Fibroblast of lung (primary cell): ENCODE measurements around the gene PSME3IP1. TPM values are rescaled to one million over a fixed set of nuclear protein-coding genes. Genes with fewer than 3 reads are reported as not detected.

Experiments
- DNase-seq, 2 donors: peaks; one replicate each; pipeline versions ENCODE4 v3.0.0 to v3.0.0-alpha.2; 2010; ENCODE audit warnings: low read depth in 2 of 2
- H2AFZ ChIP-seq: 2 replicates; pipeline ENCODE4 v1.5.1; 2012; ENCODE audit warnings: low read length, control low read depth, inconsistent platforms
- H3K27ac ChIP-seq: 2 replicates; pipeline ENCODE4 v1.5.1; 2011; ENCODE audit warnings: low read length, control low read depth; ENCODE audit not compliant: insufficient read depth
- H3K27me3 ChIP-seq: 2 replicates; pipeline ENCODE4 v1.5.1; 2011; ENCODE audit warnings: mild to moderate bottlenecking, low read length; ENCODE audit not compliant: control insufficient read depth, insufficient read depth
- H3K36me3 ChIP-seq: 2 replicates; pipeline ENCODE4 v1.5.1; 2011; ENCODE audit warnings: low read length; ENCODE audit not compliant: control insufficient read depth, insufficient read depth
- H3K4me1 ChIP-seq: 2 replicates; pipeline ENCODE4 v1.5.1; 2011; ENCODE audit warnings: low read length; ENCODE audit not compliant: control insufficient read depth, insufficient read depth; ENCODE audit errors: extremely low read depth
- H3K4me2 ChIP-seq: 2 replicates; pipeline ENCODE4 v1.5.1; 2011; ENCODE audit warnings: low read length, control low read depth; ENCODE audit not compliant: insufficient read depth; ENCODE audit errors: extremely low read depth
- H3K4me3 ChIP-seq, 4 experiments: fragments of 200-600 bp in 1 of 4; sonication (generic) in 1 of 4; replicated peaks in 1 of 4; 2 replicates each; pipeline ENCODE4 v1.5.1; 2011 to 2016; ENCODE audit warnings: low read length in 4 of 4, low read depth in 3 of 4, mild to moderate bottlenecking in 3 of 4, control low read depth in 2 of 4, inconsistent platforms in 1 of 4, mixed read lengths in 1 of 4; ENCODE audit not compliant: insufficient read depth in 1 of 4; ENCODE audit errors: control extremely low read depth in 1 of 4
- H3K79me2 ChIP-seq: 2 replicates; pipeline ENCODE4 v1.5.1; 2012; ENCODE audit warnings: mild to moderate bottlenecking, low read length, inconsistent platforms; ENCODE audit not compliant: control insufficient read depth, insufficient read depth
- H3K9ac ChIP-seq: 2 replicates; pipeline ENCODE4 v1.5.1; 2011; ENCODE audit warnings: mild to moderate bottlenecking, low read length, control low read depth; ENCODE audit not compliant: insufficient read depth
- H3K9me3 ChIP-seq: 2 replicates; pipeline ENCODE4 v1.5.1; 2012; ENCODE audit warnings: low read depth, low read length; ENCODE audit not compliant: control insufficient read depth, insufficient read depth
- H4K20me1 ChIP-seq: 2 replicates; pipeline ENCODE4 v1.5.1; 2011; ENCODE audit warnings: low read length; ENCODE audit not compliant: control insufficient read depth, insufficient read depth; ENCODE audit errors: extremely low read depth
- CTCF ChIP-seq, 2 donors: IDR thresholded peaks in 1 of 2; conservative IDR thresholded peaks in 1 of 2; 1 replicate in 1 of 2; 2 replicates in 1 of 2; pipeline ENCODE4 v1.5.1; 2011 to 2012; ENCODE audit warnings: low read length in 2 of 2, control low read depth in 1 of 2, inconsistent platforms in 1 of 2, low read depth in 1 of 2, mild to moderate bottlenecking in 1 of 2
- EZH2 ChIP-seq: IDR thresholded peaks from 2 replicates; pipeline ENCODE4 v1.5.1; 2012; ENCODE audit warnings: low read length, control low read depth, mild to moderate bottlenecking; ENCODE audit errors: missing control alignments
- polyA plus RNA-seq, 2 donors: library from polyadenylated mRNA; depleted of rRNA in 1 of 2; stranded (reverse) in 1 of 2; unstranded in 1 of 2; fragments of >200 nt; gene quantifications; 2 replicates each; pipeline ENCODE4 v1.2.1, GENCODE V29; 2011 to 2012; ENCODE audit warnings: missing spikeins in 1 of 2
- total RNA-seq: library from RNA; depleted of rRNA; stranded (reverse); fragments of >200 nt; gene quantifications from 2 replicates; pipeline ENCODE4 v1.2.1, GENCODE V29; 2014

Gene PSME3IP1
- total and polyA plus RNA-seq, 2 donors (not counting 1 experiment from before 2014, with no cell fraction given) = 55.5 to 64.6 TPM

- Histone ChIP-seq H3K9ac (no peak overlapping the region), H3K27me3 (no peaks in the 10 kb centered on the region), H3K4me1 (no peaks in the 10 kb centered on the region), H3K36me3 (no peaks in the 10 kb centered on the region), H3K4me3 (no peak overlapping the region), H2AFZ (no peak overlapping the region), H3K4me2 (no peak overlapping the region), H3K79me2 (no peaks in the 10 kb centered on the region), H3K9me3 (no peaks in the 10 kb centered on the region), H4K20me1 (no peaks in the 10 kb centered on the region), H3K27ac (no peak overlapping the region)
- TF ChIP-seq CTCF (conservative IDR thresholded peaks at IDR 0.05 in 1 of 2, IDR thresholded peaks at IDR 0.05 in 1 of 2; ENCODE audit: low read depth in 1 of 2, low read length in 2 of 2) (no peak), EZH2 (no peak)
- DNase-seq = no peak
Observed at GRCh38 chr16:57127836-57128235, 58.0 kb downstream of the PSME3IP1 start.

GRCh38 chr16:57127037-57127763 is 58.6 kb downstream of the PSME3IP1 start:
- no peaks in the 10 kb centered on the region for H3K79me2 ChIP-seq
- H3K36me3 ChIP-seq = no peaks in the 10 kb centered on the region
- no peaks in the 10 kb centered on the region for H3K9me3 ChIP-seq
- no peaks in the 10 kb centered on the region for H3K4me1 ChIP-seq
- no peak overlapping the region for H3K9ac ChIP-seq
- TF ChIP-seq EZH2 = no peak
- TF ChIP-seq CTCF (conservative IDR thresholded peaks at IDR 0.05 in 1 of 2, IDR thresholded peaks at IDR 0.05 in 1 of 2; ENCODE audit: low read depth in 1 of 2, low read length in 2 of 2) = no peak
- no peaks in the 10 kb centered on the region for H4K20me1 ChIP-seq
- no peak overlapping the region for H3K27ac ChIP-seq
- no peak for DNase-seq
- H3K4me2 ChIP-seq = no peak overlapping the region
- H2AFZ ChIP-seq = no peak overlapping the region
- no peaks in the 10 kb centered on the region for H3K27me3 ChIP-seq
- no peak overlapping the region for H3K4me3 ChIP-seq

- H3K4me1 ChIP-seq = no peaks in the 10 kb centered on the region
- TF ChIP-seq EZH2 = no peak
- no peak for TF ChIP-seq CTCF (conservative IDR thresholded peaks at IDR 0.05 in 1 of 2, IDR thresholded peaks at IDR 0.05 in 1 of 2; ENCODE audit: low read depth in 1 of 2, low read length in 2 of 2)
- H3K9me3 ChIP-seq = no peaks in the 10 kb centered on the region
- peaks cover 1% of the 10 kb centered on the region for H3K36me3 ChIP-seq
- H3K4me2 ChIP-seq = no peak overlapping the region
- H3K79me2 ChIP-seq = no peaks in the 10 kb centered on the region
- H4K20me1 ChIP-seq = no peaks in the 10 kb centered on the region
- no peak for DNase-seq
- H3K9ac ChIP-seq = no peak overlapping the region
- H3K4me3 ChIP-seq = no peak overlapping the region
- H2AFZ ChIP-seq = no peak overlapping the region
- H3K27me3 ChIP-seq = no peaks in the 10 kb centered on the region
- no peak overlapping the region for H3K27ac ChIP-seq
Observed at GRCh38 chr16:57126411-57126810, 59.4 kb downstream of the PSME3IP1 start.
